ENCODE data around the gene ASB2. TPM values are rescaled to one million over a fixed set of nuclear protein-coding genes. Genes with fewer than 3 reads are reported as not detected.

ASB2 gene
- total RNA-seq, 1 experiment from 2014 or later = not detected

DNA sequence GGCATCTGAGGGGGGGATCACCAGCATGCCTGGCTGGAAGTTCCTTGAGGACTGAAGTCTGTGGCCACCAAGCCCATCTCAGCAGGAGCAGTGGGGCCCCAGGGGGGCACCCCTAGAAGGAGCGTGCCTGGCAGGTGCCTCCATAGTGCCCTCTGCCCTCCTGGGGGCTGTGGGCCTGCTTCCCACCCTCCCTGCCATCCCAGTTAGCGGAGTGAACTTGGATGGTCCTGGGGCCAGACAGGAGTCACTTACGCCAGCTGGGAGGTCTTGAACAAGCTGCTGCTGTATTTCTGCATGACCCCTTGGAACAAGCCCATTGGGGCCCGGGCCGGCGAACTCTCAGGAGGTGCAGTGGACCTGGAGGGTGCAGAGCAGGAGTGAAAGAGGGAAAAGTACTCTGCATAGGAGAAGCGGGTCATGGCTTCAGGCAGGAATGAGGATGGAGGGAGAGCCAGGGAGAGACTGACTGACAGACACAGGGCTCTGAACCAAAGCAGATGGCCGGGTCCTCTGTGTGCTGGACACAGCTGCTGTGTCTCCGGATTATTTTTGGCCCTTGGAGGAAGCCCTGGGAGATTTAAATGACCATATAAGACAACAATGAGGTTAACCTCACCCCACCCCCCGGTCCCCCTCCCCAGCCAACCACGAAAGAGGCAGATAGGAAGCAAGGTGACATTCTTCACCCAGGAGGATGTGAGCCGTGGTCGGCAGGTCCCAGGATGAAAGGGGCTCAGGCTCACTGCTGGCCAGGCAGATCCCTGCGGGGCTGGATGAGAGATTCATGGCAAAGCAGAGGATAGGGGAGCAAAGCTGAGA lies 19.6 kb downstream of the ASB2 start:
- CTCF ChIA-PET = no interaction called here
- no TSS peak for BruUV-seq (replicated peaks)
- Histone ChIP-seq H3K36me3 (ENCODE audit: insufficient read depth, low read length, poor library complexity, severe bottlenecking) (no peaks in the 10 kb centered on the region), H3K27me3 (replicated peaks; ENCODE audit: insufficient read depth, low read depth, low read length, poor library complexity) (no peaks in the 10 kb centered on the region), H3K27ac (ENCODE audit: low read depth, low read length, poor library complexity, severe bottlenecking) (no peak overlapping the region), H3K4me3 (ENCODE audit: low read depth, low read length, poor library complexity, severe bottlenecking) (no peak overlapping the region), H3K9me3 (ENCODE audit: low read depth, low read length, poor library complexity, severe bottlenecking) (no peaks in the 10 kb centered on the region), H3K4me1 (ENCODE audit: insufficient read depth, low read length, poor library complexity, severe bottlenecking) (no peaks in the 10 kb centered on the region)
- POLR2A ChIA-PET (ENCODE audit: low non-redundant PET) = no interaction called here
- intact Hi-C loops (cut with micrococcal nuclease; ENCODE audit: unreplicated experiment) = no loop called here
- no peak for TF ChIP-seq EZH2 (IDR thresholded peaks at IDR 0.05; ENCODE audit: borderline replicate concordance, low read depth, low read length, poor library complexity, severe bottlenecking)
- TF ChIP-seq, protein P1, sequence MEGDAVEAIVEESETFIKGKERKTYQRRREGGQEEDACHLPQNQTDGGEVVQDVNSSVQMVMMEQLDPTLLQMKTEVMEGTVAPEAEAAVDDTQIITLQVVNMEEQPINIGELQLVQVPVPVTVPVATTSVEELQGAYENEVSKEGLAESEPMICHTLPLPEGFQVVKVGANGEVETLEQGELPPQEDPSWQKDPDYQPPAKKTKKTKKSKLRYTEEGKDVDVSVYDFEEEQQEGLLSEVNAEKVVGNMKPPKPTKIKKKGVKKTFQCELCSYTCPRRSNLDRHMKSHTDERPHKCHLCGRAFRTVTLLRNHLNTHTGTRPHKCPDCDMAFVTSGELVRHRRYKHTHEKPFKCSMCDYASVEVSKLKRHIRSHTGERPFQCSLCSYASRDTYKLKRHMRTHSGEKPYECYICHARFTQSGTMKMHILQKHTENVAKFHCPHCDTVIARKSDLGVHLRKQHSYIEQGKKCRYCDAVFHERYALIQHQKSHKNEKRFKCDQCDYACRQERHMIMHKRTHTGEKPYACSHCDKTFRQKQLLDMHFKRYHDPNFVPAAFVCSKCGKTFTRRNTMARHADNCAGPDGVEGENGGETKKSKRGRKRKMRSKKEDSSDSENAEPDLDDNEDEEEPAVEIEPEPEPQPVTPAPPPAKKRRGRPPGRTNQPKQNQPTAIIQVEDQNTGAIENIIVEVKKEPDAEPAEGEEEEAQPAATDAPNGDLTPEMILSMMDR (conservative IDR thresholded peaks at IDR 0.05; ENCODE audit: low read depth, low read length) = no peak
- DNase-seq (ENCODE audit: low spot score) = no peak

- no TSS peak for BruUV-seq (replicated peaks)
- ChIA-PET POLR2A (ENCODE audit: low non-redundant PET) (no interaction called here), CTCF (no interaction called here)
- no peak overlapping the region for H3K27ac ChIP-seq (ENCODE audit: low read depth, low read length, poor library complexity, severe bottlenecking)
- intact Hi-C loops (cut with micrococcal nuclease; ENCODE audit: unreplicated experiment) = no loop called here
- TF ChIP-seq, protein P1 (conservative IDR thresholded peaks at IDR 0.05; ENCODE audit: low read depth, low read length) = no peak
- TF ChIP-seq EZH2 (IDR thresholded peaks at IDR 0.05; ENCODE audit: borderline replicate concordance, low read depth, low read length, poor library complexity, severe bottlenecking) = no peak
- H3K4me1 ChIP-seq (ENCODE audit: insufficient read depth, low read length, poor library complexity, severe bottlenecking) = no peaks in the 10 kb centered on the region
- H3K36me3 ChIP-seq (ENCODE audit: insufficient read depth, low read length, poor library complexity, severe bottlenecking) = no peaks in the 10 kb centered on the region
- no peaks in the 10 kb centered on the region for H3K27me3 ChIP-seq (replicated peaks; ENCODE audit: insufficient read depth, low read depth, low read length, poor library complexity)
- H3K4me3 ChIP-seq (ENCODE audit: low read depth, low read length, poor library complexity, severe bottlenecking) = no peak overlapping the region
- no peaks in the 10 kb centered on the region for H3K9me3 ChIP-seq (ENCODE audit: low read depth, low read length, poor library complexity, severe bottlenecking)
- DNase-seq (ENCODE audit: low spot score) = no peak
These were observed 20.4 kb downstream of the ASB2 start for GRCh38 chr14:93955850-93956481.

DNA sequence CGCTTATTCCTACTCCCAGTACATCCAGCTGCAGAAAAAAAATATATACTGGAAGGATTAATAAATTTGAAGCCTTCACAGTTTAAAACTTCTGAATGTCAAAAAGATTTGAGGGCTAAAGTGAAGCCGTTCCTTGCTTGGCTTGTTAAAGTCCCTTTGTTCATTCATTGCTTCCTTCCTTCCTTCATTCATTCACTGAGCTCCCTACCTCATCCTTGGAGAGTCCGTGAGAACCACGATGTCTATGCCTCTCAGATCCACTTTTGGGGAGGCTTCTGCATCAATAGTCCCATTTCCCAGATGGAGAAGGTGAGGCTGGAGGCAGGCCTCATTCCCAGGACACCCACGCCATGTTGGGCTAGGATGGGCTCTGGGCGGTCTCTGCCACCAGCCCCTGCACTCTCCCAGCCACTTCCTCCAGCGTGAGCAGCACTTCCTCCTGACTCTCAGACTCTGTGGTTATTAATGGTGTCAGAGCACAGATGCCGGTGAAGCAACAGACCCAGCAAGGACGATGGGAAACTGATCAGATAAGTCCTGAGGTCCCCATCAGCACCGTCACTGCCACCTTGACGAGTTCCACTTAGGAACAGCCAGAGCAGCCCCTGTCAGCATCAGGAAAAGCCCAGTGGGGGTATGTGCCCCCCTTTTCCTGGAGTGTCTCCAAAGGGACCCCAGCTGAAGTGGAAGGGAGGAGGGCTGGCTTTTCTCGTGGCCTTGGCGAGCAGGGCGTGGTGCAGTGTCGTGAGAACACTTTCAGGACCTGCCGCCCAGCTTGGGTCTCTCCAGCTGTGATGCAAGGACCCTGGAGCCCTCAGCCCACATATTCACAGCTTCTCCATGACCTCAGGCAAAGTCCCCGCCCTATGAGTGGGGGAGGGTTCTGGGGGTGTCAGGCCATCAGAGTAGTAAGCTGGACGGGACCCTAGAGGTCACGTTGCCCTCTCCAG lies 21.2 kb downstream of the ASB2 start:
- Histone ChIP-seq H3K27me3 (replicated peaks; ENCODE audit: insufficient read depth, low read depth, low read length, poor library complexity) (no peaks in the 10 kb centered on the region), H3K9me3 (ENCODE audit: low read depth, low read length, poor library complexity, severe bottlenecking) (no peaks in the 10 kb centered on the region), H3K36me3 (ENCODE audit: insufficient read depth, low read length, poor library complexity, severe bottlenecking) (no peaks in the 10 kb centered on the region), H3K4me1 (ENCODE audit: insufficient read depth, low read length, poor library complexity, severe bottlenecking) (no peaks in the 10 kb centered on the region), H3K4me3 (ENCODE audit: low read depth, low read length, poor library complexity, severe bottlenecking) (no peak overlapping the region), H3K27ac (ENCODE audit: low read depth, low read length, poor library complexity, severe bottlenecking) (no peak overlapping the region)
- POLR2A ChIA-PET (ENCODE audit: low non-redundant PET) = no interaction called here
- intact Hi-C loops (cut with micrococcal nuclease; ENCODE audit: unreplicated experiment) = no loop called here
- no peak for DNase-seq (ENCODE audit: low spot score)
- CTCF ChIA-PET = no interaction called here
- no peak for TF ChIP-seq EZH2 (IDR thresholded peaks at IDR 0.05; ENCODE audit: borderline replicate concordance, low read depth, low read length, poor library complexity, severe bottlenecking)
- TF ChIP-seq, protein P1 (conservative IDR thresholded peaks at IDR 0.05; ENCODE audit: low read depth, low read length) = no peak
- BruUV-seq (replicated peaks) = no TSS peak

All from A673 (cell line).